Measurements from ENCODE around the gene ROR1. TPM values are rescaled to one million over a fixed set of nuclear protein-coding genes. Genes with fewer than 3 reads are reported as not detected.
A peak's percentile ranks its signal among the peaks of the same experiment; 100 is the strongest.

Gene ROR1
- total and polyA plus RNA-seq, 8 donors = 25.5 to 95.8 (median 83.0) TPM

DNA sequence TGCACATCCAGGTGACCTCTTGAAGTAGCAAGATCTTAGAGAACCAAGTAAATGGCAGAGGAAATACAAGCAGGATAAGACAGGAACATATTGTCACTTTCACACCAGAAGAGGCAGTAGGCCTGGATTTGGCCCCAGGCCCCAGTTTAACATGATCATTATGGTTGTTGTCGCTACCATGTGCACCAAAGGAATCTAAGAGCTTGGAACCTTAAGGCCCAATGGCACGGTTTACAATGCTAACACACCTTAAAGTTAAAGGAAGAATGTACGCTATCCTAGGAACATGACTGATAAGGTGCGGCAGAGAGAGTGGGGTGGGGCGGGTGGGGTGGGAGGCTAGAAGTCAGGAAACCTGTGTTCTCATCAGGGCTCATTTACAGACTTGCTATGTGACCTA is 147.5 kb downstream of the ROR1 start:
- DNase-seq (no peak), ATAC-seq (peak; percentile 25)
- H3K36me3 ChIP-seq = no peaks in the 10 kb centered on the region
- H3K9me3 ChIP-seq = no peaks in the 10 kb centered on the region
- peak overlapping the region; percentile 42 to 60 for H3K27ac ChIP-seq
- H3K27me3 ChIP-seq = no peaks in the 10 kb centered on the region
- intact Hi-C loops (cut with DNase I) = no loop called here
- peaks cover 0 to 12% of the 10 kb centered on the region in 2 donors for H3K4me1 ChIP-seq
- no peak overlapping the region for H3K4me3 ChIP-seq
- TF ChIP-seq, protein P1, sequence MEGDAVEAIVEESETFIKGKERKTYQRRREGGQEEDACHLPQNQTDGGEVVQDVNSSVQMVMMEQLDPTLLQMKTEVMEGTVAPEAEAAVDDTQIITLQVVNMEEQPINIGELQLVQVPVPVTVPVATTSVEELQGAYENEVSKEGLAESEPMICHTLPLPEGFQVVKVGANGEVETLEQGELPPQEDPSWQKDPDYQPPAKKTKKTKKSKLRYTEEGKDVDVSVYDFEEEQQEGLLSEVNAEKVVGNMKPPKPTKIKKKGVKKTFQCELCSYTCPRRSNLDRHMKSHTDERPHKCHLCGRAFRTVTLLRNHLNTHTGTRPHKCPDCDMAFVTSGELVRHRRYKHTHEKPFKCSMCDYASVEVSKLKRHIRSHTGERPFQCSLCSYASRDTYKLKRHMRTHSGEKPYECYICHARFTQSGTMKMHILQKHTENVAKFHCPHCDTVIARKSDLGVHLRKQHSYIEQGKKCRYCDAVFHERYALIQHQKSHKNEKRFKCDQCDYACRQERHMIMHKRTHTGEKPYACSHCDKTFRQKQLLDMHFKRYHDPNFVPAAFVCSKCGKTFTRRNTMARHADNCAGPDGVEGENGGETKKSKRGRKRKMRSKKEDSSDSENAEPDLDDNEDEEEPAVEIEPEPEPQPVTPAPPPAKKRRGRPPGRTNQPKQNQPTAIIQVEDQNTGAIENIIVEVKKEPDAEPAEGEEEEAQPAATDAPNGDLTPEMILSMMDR (IDR thresholded peaks at IDR 0.05) = no peak

DNA sequence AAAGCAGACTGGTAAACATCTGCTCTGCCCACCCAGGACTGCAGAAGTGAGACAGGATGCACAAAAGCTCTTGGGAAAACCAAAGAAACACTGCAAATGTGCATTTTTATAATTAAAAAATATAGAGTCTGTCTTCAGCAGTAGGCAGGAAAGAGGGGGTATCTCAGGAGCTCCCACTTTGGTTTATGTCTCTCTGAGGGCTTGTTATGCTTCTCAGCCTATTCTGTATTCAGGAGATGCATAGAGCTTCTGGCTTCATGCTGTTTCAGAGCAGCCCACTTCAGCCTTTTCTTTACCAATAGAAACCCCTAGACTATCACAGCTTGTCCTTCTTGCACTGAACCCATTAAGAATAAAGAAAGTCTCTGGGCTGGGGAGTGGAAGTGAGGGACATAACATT is 148.0 kb downstream of the ROR1 start:
- Histone ChIP-seq H3K27ac (no peak overlapping the region), H3K4me3 (no peak overlapping the region), H3K4me1 (peaks cover 0 to 12% of the 10 kb centered on the region in 2 donors), H3K27me3 (no peaks in the 10 kb centered on the region), H3K9me3 (no peaks in the 10 kb centered on the region), H3K36me3 (no peaks in the 10 kb centered on the region)
- DNase-seq (no peak), ATAC-seq (no peak)
- intact Hi-C loops (cut with DNase I) = no loop called here
- TF ChIP-seq, protein P1 (IDR thresholded peaks at IDR 0.05) = no peak

DNA sequence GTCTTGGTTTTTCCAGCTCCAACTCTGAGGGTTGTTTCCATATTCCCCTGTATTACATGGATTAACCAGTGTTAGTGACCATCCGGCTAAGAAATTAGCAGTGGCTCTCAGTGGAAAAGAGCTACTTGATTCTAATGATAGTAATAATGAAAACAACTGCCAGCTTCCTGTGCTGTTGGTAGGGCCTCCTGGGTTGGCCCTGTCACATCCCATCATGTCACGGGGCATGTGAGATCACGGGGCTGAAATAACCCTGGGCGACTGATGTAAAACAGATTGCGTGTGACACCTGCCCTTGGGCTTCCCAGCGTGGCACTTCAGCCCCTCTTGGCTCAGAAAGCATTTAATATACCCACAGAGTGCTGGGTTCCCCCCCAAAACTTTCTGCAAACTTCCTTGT is 149.0 kb downstream of the ROR1 start:
- DNase-seq = no peak
- TF ChIP-seq, protein P1 (IDR thresholded peaks at IDR 0.05) = no peak
- peaks cover 0 to 12% of the 10 kb centered on the region in 2 donors for H3K4me1 ChIP-seq
- H3K36me3 ChIP-seq = no peaks in the 10 kb centered on the region
- H3K27me3 ChIP-seq = no peaks in the 10 kb centered on the region
- no peaks in the 10 kb centered on the region for H3K9me3 ChIP-seq
- no peak overlapping the region for H3K27ac ChIP-seq
- H3K4me3 ChIP-seq = no peak overlapping the region
- intact Hi-C loops (cut with DNase I) = no loop called here
- no peak for ATAC-seq

DNA sequence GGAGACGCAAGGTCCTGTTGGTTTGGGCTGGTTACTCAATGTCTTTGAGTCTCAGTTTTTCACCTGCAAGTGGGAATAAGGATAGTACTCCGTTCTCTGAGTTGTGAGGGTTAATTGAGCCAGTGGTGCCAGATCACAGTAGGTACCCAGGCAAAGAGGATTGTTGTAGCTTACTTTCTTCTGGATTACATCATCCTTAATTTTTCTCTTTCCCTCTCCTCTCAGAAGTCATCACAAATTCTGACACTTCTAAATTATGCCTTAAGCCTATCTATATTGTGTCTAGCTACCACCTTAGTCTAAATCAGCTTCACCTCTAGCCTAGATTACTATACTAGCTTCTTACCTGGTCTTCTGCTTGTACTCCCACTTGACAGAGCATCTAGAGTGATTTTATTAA is 149.5 kb downstream of the ROR1 start:
- Histone ChIP-seq H3K4me1 (peaks cover 0 to 13% of the 10 kb centered on the region in 2 donors), H3K36me3 (no peaks in the 10 kb centered on the region), H3K4me3 (no peak overlapping the region), H3K27ac (no peak overlapping the region), H3K27me3 (no peaks in the 10 kb centered on the region), H3K9me3 (no peaks in the 10 kb centered on the region)
- TF ChIP-seq, protein P1 (IDR thresholded peaks at IDR 0.05) = no peak
- intact Hi-C loops (cut with DNase I) = no loop called here
- DNase-seq = no peak
- ATAC-seq = no peak

DNA sequence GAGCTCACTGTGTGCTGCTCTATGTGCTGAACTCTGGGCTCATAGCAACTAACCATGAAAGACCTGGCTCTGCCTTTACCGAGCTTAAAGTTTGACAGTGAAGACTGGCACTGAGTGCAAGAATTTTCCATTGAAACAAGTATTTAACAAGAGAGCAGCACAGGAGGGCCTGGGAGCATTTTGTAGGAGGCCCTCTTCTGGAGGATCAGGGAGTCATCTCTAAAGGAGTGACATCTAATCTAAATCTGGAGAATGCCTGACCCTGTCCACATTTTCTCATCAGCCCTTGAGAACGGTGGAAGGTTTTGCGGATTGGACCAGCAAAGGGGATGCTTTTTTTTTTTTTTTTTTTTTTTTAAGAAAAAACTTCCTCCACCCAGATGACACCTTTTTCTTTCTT is 150.8 kb downstream of the ROR1 start:
- Histone ChIP-seq H3K36me3 (no peaks in the 10 kb centered on the region), H3K27ac (no peak overlapping the region), H3K27me3 (no peaks in the 10 kb centered on the region), H3K4me3 (no peak overlapping the region), H3K4me1 (peaks cover 0 to 15% of the 10 kb centered on the region in 2 donors), H3K9me3 (no peaks in the 10 kb centered on the region)
- intact Hi-C loops (cut with DNase I) = no loop called here
- TF ChIP-seq, protein P1 (IDR thresholded peaks at IDR 0.05) = no peak
- DNase-seq (no peak), ATAC-seq (no peak)
